AML-193 (cell line): Measurements from ENCODE around the gene TOX2.

Experiments used
- DNase-seq, 2 experiments: peaks; one replicate each; lab custom pipeline; 2025; lab: John Stamatoyannopoulos, UW

TOX2 gene

GRCh38 chr20:44019638-44020335, 105.1 kb downstream of the TOX2 start:
- DNase-seq = no peak

- DNase-seq = no peak
Measured at GRCh38 chr20:44020406-44021148, 105.9 kb downstream of the TOX2 start.

- DNase-seq = no peak
Measured at GRCh38 chr20:44021186-44021585, 106.5 kb downstream of the TOX2 start.

GRCh38 chr20:44021900-44022299, 107.2 kb downstream of the TOX2 start:
- no peak for DNase-seq

GRCh38 chr20:44022464-44022863, 107.8 kb downstream of the TOX2 start:
- DNase-seq = no peak

GRCh38 chr20:44023515-44024371, 109.1 kb downstream of the TOX2 start:
- no peak for DNase-seq

GRCh38 chr20:44024820-44025580, 110.3 kb downstream of the TOX2 start:
- DNase-seq = no peak

- DNase-seq = no peak
Measured at GRCh38 chr20:44025756-44026155, 111.1 kb downstream of the TOX2 start.

GRCh38 chr20:44026647-44027342, 112.1 kb downstream of the TOX2 start:
- no peak for DNase-seq

GRCh38 chr20:44027343-44028002, 112.8 kb downstream of the TOX2 start:
- no peak for DNase-seq

- DNase-seq = no peak
Measured at GRCh38 chr20:44028003-44028730, 113.5 kb downstream of the TOX2 start.

- no peak for DNase-seq
Measured at GRCh38 chr20:44028868-44029847, 114.5 kb downstream of the TOX2 start.

GRCh38 chr20:44029848-44030230, 115.2 kb downstream of the TOX2 start:
- DNase-seq = no peak

- no peak for DNase-seq
Measured at GRCh38 chr20:44030394-44030793, 115.7 kb downstream of the TOX2 start.

- DNase-seq = no peak
Measured at GRCh38 chr20:44031001-44031574, 116.4 kb downstream of the TOX2 start.

GRCh38 chr20:44031781-44032582, 117.3 kb downstream of the TOX2 start:
- DNase-seq = no peak

GRCh38 chr20:44032583-44033331, 118.1 kb downstream of the TOX2 start:
- DNase-seq = no peak
